Caco-2 (cell line): ENCODE data around the gene SLC34A3. TPM values are rescaled to one million over a fixed set of nuclear protein-coding genes. Genes with fewer than 3 reads are reported as not detected.

ENCODE experiments used
- BruUV-seq: library from RNA; stranded (reverse); fragments of 400-500 nt; replicated peaks from 2 replicates; lab custom pipeline; 2021; lab: Mats Ljungman, UMichigan
- CTCF ChIA-PET: fragments of 300-600 bp; sonication (Branson Sonifier 250); formaldehyde crosslinking; loops from one replicate; lab custom pipeline; 2022; ENCODE audit warnings: antibody characterized with exemption; lab: Charles Lee
- POLR2A ChIA-PET: fragments of 300-600 bp; sonication (Branson Sonifier 250); formaldehyde crosslinking; loops from one replicate; lab custom pipeline; 2022; ENCODE audit warnings: antibody characterized with exemption; lab: Charles Lee
- DNase-seq, 2 experiments: peaks; one replicate each; pipeline versions ENCODE4 v3.0.0 to v3.0.0-alpha.2; 2020 to 2022
- H3K27me3 ChIP-seq: replicated peaks from 2 replicates; pipeline ENCODE4 v1.6.0; 2011; ENCODE audit warnings: low read length; ENCODE audit not compliant: control insufficient read depth, insufficient read depth
- H3K36me3 ChIP-seq: 2 replicates; pipeline ENCODE4 v1.5.1; 2011; ENCODE audit warnings: low read length; ENCODE audit not compliant: control insufficient read depth, insufficient read depth
- H3K4me1 ChIP-seq: fragments of 250-450 bp; sonication (Bioruptor Pico); 2 replicates; pipeline ENCODE4 v1.5.1; 2020; ENCODE audit warnings: mild to moderate bottlenecking
- H3K4me3 ChIP-seq: 2 replicates; pipeline ENCODE4 v1.5.1; 2011; ENCODE audit warnings: low read depth, mild to moderate bottlenecking, control low read depth, low read length
- H3K9me3 ChIP-seq: fragments of 250-450 bp; sonication (Bioruptor Pico); 2 replicates; pipeline ENCODE4 v1.5.1; 2020; ENCODE audit warnings: mild to moderate bottlenecking, moderate library complexity
- H3K27ac Mint-ChIP-seq: one replicate; pipeline ENCODE4 v1.8.0; 2022; ENCODE audit warnings: mixed read lengths; ENCODE audit not compliant: unreplicated experiment
- H3K27me3 Mint-ChIP-seq: one replicate; pipeline ENCODE4 v1.8.0; 2022; ENCODE audit warnings: mixed read lengths; ENCODE audit not compliant: insufficient read depth, unreplicated experiment
- H3K36me3 Mint-ChIP-seq: one replicate; pipeline ENCODE4 v1.8.0; 2022; ENCODE audit warnings: mild to moderate bottlenecking, mixed read lengths; ENCODE audit not compliant: insufficient read depth, unreplicated experiment
- H3K4me1 Mint-ChIP-seq: one replicate; pipeline ENCODE4 v1.8.0; 2022; ENCODE audit warnings: low read depth, mixed read lengths; ENCODE audit not compliant: unreplicated experiment
- H3K4me3 Mint-ChIP-seq: one replicate; pipeline ENCODE4 v1.8.0; 2022; ENCODE audit warnings: mild to moderate bottlenecking, moderate library complexity, mixed read lengths; ENCODE audit not compliant: unreplicated experiment
- H3K9me3 Mint-ChIP-seq: one replicate; pipeline ENCODE4 v1.8.0; 2022; ENCODE audit warnings: mixed read lengths; ENCODE audit not compliant: unreplicated experiment
- CTCF ChIP-seq, 2 experiments: fragments of 200-600 bp in 1 of 2; IDR thresholded peaks; 1 replicate in 1 of 2; 2 replicates in 1 of 2; pipeline versions ENCODE4 v1.5.1 to v1.8.0; 2011 to 2022; ENCODE audit warnings: antibody characterized with exemption in 1 of 2, control low read depth in 1 of 2, inconsistent platforms in 1 of 2, low read depth in 1 of 2, low read length in 1 of 2, mild to moderate bottlenecking in 1 of 2, moderate library complexity in 1 of 2; ENCODE audit not compliant: insufficient read depth in 1 of 2, severe bottlenecking in 1 of 2, unreplicated experiment in 1 of 2
- intact Hi-C: fragments of 100-400 bp; cut with micrococcal nuclease; formaldehyde crosslinking; loops from one replicate; pipeline ENCODE4 v1.10.0; 2022; ENCODE audit not compliant: unreplicated experiment
- total RNA-seq: library from RNA; stranded (reverse); gene quantifications from 2 replicates; pipeline ENCODE4 v1.2.3, GENCODE V29; 2022

SLC34A3 gene
- total RNA-seq, 1 experiment from 2014 or later, result not detected

- Histone ChIP-seq H3K4me1 (peaks cover 19% of the 10 kb centered on the region), H3K36me3 (no peaks in the 10 kb centered on the region; the same call in 1 of the 2 replicates), H3K27me3 (no peaks in the 10 kb centered on the region), H3K9me3 (no peaks in the 10 kb centered on the region), H3K4me3 (peak overlapping the region; percentile 89)
- CTCF ChIA-PET, result no interaction called here
- no TSS peak for BruUV-seq
- Mint-ChIP-seq H3K4me1 (peaks cover 12% of the 10 kb centered on the region), H3K9me3 (no peaks in the 10 kb centered on the region), H3K27ac (peak overlapping the region; percentile 94), H3K27me3 (no peaks in the 10 kb centered on the region), H3K36me3 (peaks cover 47% of the 10 kb centered on the region), H3K4me3 (peak overlapping the region; percentile 92)
- no peak for DNase-seq
- POLR2A ChIA-PET, result interaction anchor here (0.6 to 1.1 kb wide), 3 partner anchors 16 to 61 kb away, joined by 3 to 4 read pairs (median 3); no protein-coding TSS in a partner anchor
- TF ChIP-seq CTCF (IDR thresholded peaks at IDR 0.05; ENCODE audit: insufficient read depth in 1 of 2, low read depth in 1 of 2, low read length in 1 of 2, severe bottlenecking in 1 of 2, unreplicated experiment in 1 of 2), result no peak
- intact Hi-C loops, result loop anchor here (5.0 kb wide), 1 partner anchor 33 kb away; no protein-coding TSS in a partner anchor
Measured at GRCh38 chr9:137204731-137205125, 26.0 kb upstream of the SLC34A3 start.

GRCh38 chr9:137205126-137206069, 25.3 kb upstream of the SLC34A3 start, which contains the start of the genes NDOR1 and TMEM203:
NDOR1 (plus strand) TSS chr9:137205700; CDS start chr9:137205778, 78 bp downstream.
TMEM203 (minus strand) TSS chr9:137205648; CDS start chr9:137205414, 234 bp downstream.
- intact Hi-C loops, result no loop called here
- no peaks in the 10 kb centered on the region for H3K9me3 Mint-ChIP-seq
- no TSS peak for BruUV-seq
- H3K27me3 Mint-ChIP-seq, result no peaks in the 10 kb centered on the region
- no peaks in the 10 kb centered on the region for H3K9me3 ChIP-seq
- ChIA-PET CTCF (no interaction called here), POLR2A (interaction anchor here (0.6 to 1.1 kb wide), 4 partner anchors 13 to 61 kb away, joined by 3 to 4 read pairs (median 3); no protein-coding TSS in a partner anchor)
- peaks cover 12% of the 10 kb centered on the region for H3K4me1 Mint-ChIP-seq
- H3K4me1 ChIP-seq, result peaks cover 19% of the 10 kb centered on the region
- TF ChIP-seq CTCF (IDR thresholded peaks at IDR 0.05; ENCODE audit: insufficient read depth in 1 of 2, low read depth in 1 of 2, low read length in 1 of 2, severe bottlenecking in 1 of 2, unreplicated experiment in 1 of 2), result no peak
- peak within 1 kb of the TSS; percentile 89 for H3K4me3 ChIP-seq
- H3K36me3 ChIP-seq, result no peaks in the 10 kb centered on the region; the same call in 1 of the 2 replicates
- H3K4me3 Mint-ChIP-seq, result peak within 1 kb of the TSS; percentile 92
- peak within 1 kb of the TSS; percentile 94 for H3K27ac Mint-ChIP-seq
- DNase-seq, result peak; percentile 88 to 91
- no peaks in the 10 kb centered on the region for H3K27me3 ChIP-seq
- peaks cover 46% of the 10 kb centered on the region for H3K36me3 Mint-ChIP-seq

GRCh38 chr9:137206602-137207001, 24.1 kb upstream of the SLC34A3 start:
- peak overlapping the region; percentile 89; the same call in 1 of the 2 replicates for H3K4me3 ChIP-seq
- peaks cover 17% of the 10 kb centered on the region for H3K4me1 ChIP-seq
- POLR2A ChIA-PET, result no interaction called here
- BruUV-seq, result no TSS peak
- H3K27ac Mint-ChIP-seq, result peak overlapping the region; percentile 94
- CTCF ChIA-PET, result no interaction called here
- intact Hi-C loops, result no loop called here
- no peaks in the 10 kb centered on the region; the same call in 1 of the 2 replicates for H3K36me3 ChIP-seq
- H3K4me3 Mint-ChIP-seq, result peak overlapping the region; percentile 92
- H3K27me3 Mint-ChIP-seq, result no peaks in the 10 kb centered on the region
- H3K36me3 Mint-ChIP-seq, result peaks cover 40% of the 10 kb centered on the region
- DNase-seq, result no peak
- TF ChIP-seq CTCF (IDR thresholded peaks at IDR 0.05; ENCODE audit: insufficient read depth in 1 of 2, low read depth in 1 of 2, low read length in 1 of 2, severe bottlenecking in 1 of 2, unreplicated experiment in 1 of 2), result no peak
- peaks cover 12% of the 10 kb centered on the region for H3K4me1 Mint-ChIP-seq
- H3K9me3 Mint-ChIP-seq, result no peaks in the 10 kb centered on the region
- H3K9me3 ChIP-seq, result no peaks in the 10 kb centered on the region
- H3K27me3 ChIP-seq, result no peaks in the 10 kb centered on the region
